ENCODE results near the gene RNF207. TPM values are rescaled to one million over a fixed set of nuclear protein-coding genes. Genes with fewer than 3 reads are reported as not detected.
"Not testable (repeated sequence)": the region's sequence is repeated elsewhere in the genome, so short reads cannot be mapped to it uniquely, and the experiment has no call there.

Gene RNF207
- total RNA-seq, 1 donor from 2014 or later = 32.1 TPM

DNA sequence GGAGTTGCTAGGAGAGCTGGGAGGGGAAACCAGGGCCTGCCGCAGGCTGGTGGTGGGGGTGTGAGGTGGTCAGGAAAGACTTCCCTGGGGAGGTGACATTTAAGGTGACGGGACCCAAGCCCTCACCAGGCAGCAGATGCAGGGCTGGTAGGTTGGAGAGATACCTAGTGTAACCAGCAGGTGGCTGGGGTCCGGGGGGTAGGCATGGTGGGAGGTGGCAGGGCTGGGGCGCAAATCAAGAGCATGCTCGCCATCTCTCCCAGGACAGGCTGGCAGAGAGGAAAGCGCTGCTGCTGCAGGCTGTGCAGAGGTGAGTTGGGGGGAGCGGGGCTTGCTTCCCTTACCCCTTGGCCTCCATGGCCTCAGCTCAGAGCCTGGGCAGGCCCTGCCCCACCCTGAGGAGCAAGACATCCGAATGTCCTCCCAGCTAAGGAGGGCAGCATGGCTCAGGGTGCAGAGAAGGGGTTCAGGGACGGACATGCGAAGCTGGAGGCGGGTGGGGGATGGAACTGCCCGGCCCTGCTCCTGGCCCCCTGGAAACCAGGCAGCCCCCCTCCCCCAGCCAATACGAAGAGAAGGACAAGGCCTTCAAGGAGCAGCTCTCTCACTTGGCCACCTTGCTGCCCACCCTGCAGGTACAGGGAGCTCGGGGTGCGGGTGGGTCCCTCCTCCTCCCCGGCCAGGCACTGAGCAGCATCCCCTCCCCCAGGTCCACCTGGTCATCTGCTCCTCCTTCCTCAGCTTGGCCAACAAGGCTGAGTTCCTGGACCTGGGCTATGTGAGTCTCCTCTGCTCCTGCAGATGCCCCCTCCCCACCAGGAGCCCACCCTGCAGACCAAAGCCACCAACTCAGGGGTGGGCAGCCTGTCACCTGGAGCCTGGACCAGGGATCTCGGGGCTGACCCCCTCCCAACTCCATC, 4.0 kb downstream of the RNF207 start:
- no peak overlapping the region for H3K4me3 ChIP-seq (ENCODE audit: low read depth, low read length)

GRCh38 chr1:6210591-6211355, 4.9 kb downstream of the RNF207 start:
- no peak for TF ChIP-seq CTCF (conservative IDR thresholded peaks at IDR 0.05; ENCODE audit: low read depth, low read length)
- H3K4me3 ChIP-seq (ENCODE audit: low read depth, low read length) = no peak overlapping the region
- no peak for DNase-seq (ENCODE audit: low read depth)

More for the DNA sequence above, 4.0 kb downstream of the RNF207 start:
- DNase-seq (ENCODE audit: low read depth) = no peak
- TF ChIP-seq CTCF (conservative IDR thresholded peaks at IDR 0.05; ENCODE audit: low read depth, low read length) = peak; percentile 34

- no peak for TF ChIP-seq CTCF (conservative IDR thresholded peaks at IDR 0.05; ENCODE audit: low read depth, low read length)
- no peak for DNase-seq (ENCODE audit: low read depth)
- H3K4me3 ChIP-seq (ENCODE audit: low read depth, low read length) = no peak overlapping the region
Measured at GRCh38 chr1:6211731-6212130, 5.8 kb downstream of the RNF207 start.

GRCh38 chr1:6212193-6212959, 6.5 kb downstream of the RNF207 start:
- no peak overlapping the region for H3K4me3 ChIP-seq (ENCODE audit: low read depth, low read length)
- TF ChIP-seq CTCF (conservative IDR thresholded peaks at IDR 0.05; ENCODE audit: low read depth, low read length) = no peak
- DNase-seq (ENCODE audit: low read depth) = no peak

DNA sequence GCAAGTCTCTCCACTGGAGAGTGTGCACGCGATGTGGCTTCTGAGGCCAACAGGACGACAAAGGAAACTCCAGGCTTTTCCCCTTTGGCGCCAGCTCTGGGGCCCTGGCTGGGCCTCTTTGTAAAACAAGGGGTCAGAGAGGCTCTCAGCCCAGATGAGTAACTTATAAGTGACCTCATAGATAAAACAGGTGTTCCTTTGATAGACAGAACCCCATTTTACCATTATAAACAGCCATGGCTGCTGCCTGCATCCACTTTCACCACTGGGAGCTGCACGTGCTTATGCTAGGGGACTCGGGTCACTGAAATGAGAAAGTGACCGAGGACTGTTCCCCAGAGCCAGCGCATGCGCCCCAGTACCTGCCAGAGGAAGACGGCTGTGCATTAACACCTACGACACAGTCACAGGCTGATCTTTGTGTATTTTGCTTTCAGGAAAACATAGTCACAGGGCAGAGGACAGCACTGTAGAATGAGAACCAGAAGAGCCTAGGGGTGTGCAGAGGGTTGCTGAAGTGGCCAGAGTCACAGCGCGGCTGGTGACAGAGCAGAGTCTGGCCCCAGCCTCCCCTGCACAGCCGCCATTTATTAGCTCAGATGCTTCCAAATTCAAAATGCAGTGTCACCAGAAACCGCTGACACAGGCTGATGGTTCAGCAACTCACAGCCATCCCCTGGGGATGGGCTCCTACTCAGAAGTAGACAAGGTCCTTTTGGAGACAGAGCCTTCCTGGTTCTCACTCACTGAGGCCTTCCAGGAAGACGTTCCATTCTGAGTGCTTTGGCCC, 12.7 kb downstream of the RNF207 start:
- DNase-seq (ENCODE audit: low read depth) = no peak
- no peak for TF ChIP-seq CTCF (conservative IDR thresholded peaks at IDR 0.05; ENCODE audit: low read depth, low read length)
- H3K4me3 ChIP-seq (ENCODE audit: low read depth, low read length) = no peak overlapping the region

DNA sequence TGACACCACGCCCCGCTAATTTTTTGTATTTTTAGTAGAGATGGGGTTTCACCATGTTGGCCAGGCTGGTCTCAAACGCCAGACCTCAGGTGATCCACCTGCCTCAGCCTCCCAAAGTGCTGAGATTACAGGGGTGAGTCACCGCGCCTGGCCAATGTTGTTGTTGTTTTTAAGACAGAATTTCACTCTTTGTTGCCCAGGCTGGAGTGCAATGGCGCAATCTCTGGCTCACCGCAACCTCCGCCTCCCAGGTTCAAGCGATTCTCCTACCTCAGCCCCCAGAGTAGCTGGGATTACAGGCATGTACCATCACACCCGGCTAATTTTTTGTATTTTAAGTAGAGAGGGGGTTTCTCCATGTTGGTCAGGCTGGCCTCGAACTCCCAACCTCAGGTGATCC, 13.7 kb downstream of the RNF207 start:
- DNase-seq (ENCODE audit: low read depth); H3K4me3 ChIP-seq (ENCODE audit: low read depth, low read length): not testable (repeated sequence)
